Liver (tissue), 9 donors: ENCODE data around the gene EIF2B2. TPM values are rescaled to one million over a fixed set of nuclear protein-coding genes. Genes with fewer than 3 reads are reported as not detected.
A peak's percentile ranks its signal among the peaks of the same experiment; 100 is the strongest.

Experiments used
- DNase-seq: peaks from one replicate; pipeline ENCODE4 v3.0.0-alpha.2; 2017; ENCODE audit warnings: low spot score
- H3K27ac ChIP-seq, 2 donors: one replicate each; pipeline ENCODE4 v1.7.0; 2013; ENCODE audit warnings: inconsistent platforms in 2 of 2, low read length in 2 of 2, control low read depth in 1 of 2, low read depth in 1 of 2, mild to moderate bottlenecking in 1 of 2
- H3K27me3 ChIP-seq, 4 donors: one replicate each; pipeline versions ENCODE4 v1.6.1 to v1.7.0; 2013; ENCODE audit warnings: low read length in 3 of 4, inconsistent platforms in 1 of 4, mild to moderate bottlenecking in 1 of 4, moderate library complexity in 1 of 4; ENCODE audit not compliant: control insufficient read depth in 4 of 4, insufficient read depth in 4 of 4
- H3K36me3 ChIP-seq, 4 donors: one replicate each; pipeline versions ENCODE4 v1.6.1 to v1.7.0; 2013; ENCODE audit warnings: low read length in 3 of 4, mild to moderate bottlenecking in 3 of 4, low read depth in 1 of 4, moderate library complexity in 1 of 4; ENCODE audit not compliant: control insufficient read depth in 4 of 4, insufficient read depth in 3 of 4
- H3K4me1 ChIP-seq, 4 donors: one replicate each; pipeline versions ENCODE4 v1.6.1 to v1.7.0; 2013; ENCODE audit warnings: low read length in 3 of 4, mild to moderate bottlenecking in 3 of 4, moderate library complexity in 1 of 4; ENCODE audit not compliant: control insufficient read depth in 4 of 4, insufficient read depth in 4 of 4
- H3K4me3 ChIP-seq, 3 donors: one replicate each; pipeline versions ENCODE4 v1.6.1 to v1.7.0; 2013; ENCODE audit warnings: low read length in 3 of 3, control low read depth in 1 of 3, low read depth in 1 of 3, mild to moderate bottlenecking in 1 of 3
- H3K9ac ChIP-seq, 2 donors: one replicate each; pipeline ENCODE4 v1.7.0; 2013; ENCODE audit warnings: low read length in 2 of 2, mild to moderate bottlenecking in 2 of 2, moderate library complexity in 2 of 2, control low read depth in 1 of 2, low read depth in 1 of 2
- H3K9me3 ChIP-seq, 4 donors: one replicate each; pipeline versions ENCODE4 v1.6.1 to v1.7.0; 2013; ENCODE audit warnings: low read length in 3 of 4; ENCODE audit not compliant: control insufficient read depth in 4 of 4
- EGR1 ChIP-seq, 2 donors: IDR thresholded peaks; 2 replicates each; pipeline ENCODE4 v1.6.1; 2016 to 2018; ENCODE audit warnings: antibody characterized with exemption in 2 of 2, low read depth in 2 of 2
- FOXA1 ChIP-seq: IDR thresholded peaks from 2 replicates; pipeline ENCODE4 v1.6.1; 2016; ENCODE audit warnings: antibody characterized with exemption
- FOXA2 ChIP-seq: IDR thresholded peaks from 2 replicates; pipeline ENCODE4 v1.6.1; 2016; ENCODE audit warnings: antibody characterized with exemption
- GABPA ChIP-seq, 2 donors: IDR thresholded peaks in 1 of 2; conservative IDR thresholded peaks in 1 of 2; 2 replicates each; pipeline ENCODE4 v1.6.1; 2016; ENCODE audit warnings: antibody characterized with exemption in 2 of 2, mild to moderate bottlenecking in 1 of 2, moderate library complexity in 1 of 2
- HNF4A ChIP-seq, 2 donors: conservative IDR thresholded peaks; 2 replicates each; pipeline ENCODE4 v1.6.1; 2016; ENCODE audit warnings: antibody characterized with exemption in 2 of 2, mild to moderate bottlenecking in 2 of 2
- HNF4G ChIP-seq: IDR thresholded peaks from 2 replicates; pipeline ENCODE4 v1.6.1; 2016; ENCODE audit warnings: antibody characterized with exemption
- JUND ChIP-seq, 2 donors: IDR thresholded peaks; 2 replicates each; pipeline ENCODE4 v1.6.1; 2016; ENCODE audit warnings: antibody characterized with exemption in 2 of 2
- NR2F2 ChIP-seq: IDR thresholded peaks from 2 replicates; pipeline ENCODE4 v1.6.1; 2016; ENCODE audit warnings: antibody characterized with exemption
- RAD21 ChIP-seq, 2 donors: IDR thresholded peaks; 2 replicates each; pipeline ENCODE4 v1.6.1; 2016; ENCODE audit warnings: antibody characterized with exemption in 2 of 2, mild to moderate bottlenecking in 2 of 2
- RXRA ChIP-seq, 2 donors: IDR thresholded peaks; 2 replicates each; pipeline ENCODE4 v1.6.1; 2017 to 2018; ENCODE audit warnings: antibody characterized with exemption in 2 of 2, mild to moderate bottlenecking in 1 of 2
- SP1 ChIP-seq: IDR thresholded peaks from 2 replicates; pipeline ENCODE4 v1.6.1; 2018; ENCODE audit warnings: antibody characterized with exemption, mild to moderate bottlenecking
- TAF1 ChIP-seq: conservative IDR thresholded peaks from 2 replicates; pipeline ENCODE4 v1.6.1; 2016; ENCODE audit warnings: antibody characterized with exemption, mild to moderate bottlenecking
- YY1 ChIP-seq: IDR thresholded peaks from 2 replicates; pipeline ENCODE4 v1.6.1; 2016; ENCODE audit warnings: antibody characterized with exemption, mild to moderate bottlenecking
- WGBS: extraction: QIAGEN DNeasy Blood & Tissue Kit; methylation state at CpG from one replicate; pipeline ENCODE4 v1.1.7; 2013; 5-methylcytosine and 5-hydroxymethylcytosine counted together
- polyA plus RNA-seq, 2 donors: library from polyadenylated mRNA; stranded (reverse) in 1 of 2; unstranded in 1 of 2; fragments of 200-250 nt in 1 of 2; fragments of >200 nt in 1 of 2; fragmentation: Nextera tagmentation in 1 of 2; extraction: Ambion mirVana in 1 of 2; gene quantifications; one replicate each; pipeline versions ENCODE4 v1.2.1 to v1.2.3, GENCODE V29; 2013 to 2015
- total RNA-seq, 2 donors: library from RNA; depleted of rRNA; stranded (reverse); fragments of >200 nt; gene quantifications; one replicate each; pipeline ENCODE4 v1.2.3, GENCODE V29; 2014
- TF ChIP-seq, protein P1 (sequence below): fragments of 150-350 bp; IDR thresholded peaks from 2 replicates; pipeline ENCODE4 v1.5.1; 2017; ENCODE audit warnings: improper control_type of control experiment, low read depth, low read length; ENCODE audit not compliant: missing input control
- TF ChIP-seq, protein P2 (sequence below): IDR thresholded peaks from 2 replicates; pipeline ENCODE4 v1.6.1; 2016; ENCODE audit warnings: antibody characterized with exemption
- TF ChIP-seq, protein P3 (sequence below): IDR thresholded peaks from 2 replicates; pipeline ENCODE4 v1.6.1; 2016; ENCODE audit warnings: antibody characterized with exemption
- TF ChIP-seq, protein P4 (sequence below): IDR thresholded peaks from 2 replicates; pipeline ENCODE4 v1.6.1; 2016; ENCODE audit warnings: antibody characterized with exemption
- donor health status: healthy.
- donor health status: healthy.
- donor health status: healthy.
- donor health status: healthy.
- donor health status: healthy.

The EIF2B2 gene
- total and polyA plus RNA-seq, 4 donors, result 16.2 to 23.6 (median 20.2) TPM

DNA sequence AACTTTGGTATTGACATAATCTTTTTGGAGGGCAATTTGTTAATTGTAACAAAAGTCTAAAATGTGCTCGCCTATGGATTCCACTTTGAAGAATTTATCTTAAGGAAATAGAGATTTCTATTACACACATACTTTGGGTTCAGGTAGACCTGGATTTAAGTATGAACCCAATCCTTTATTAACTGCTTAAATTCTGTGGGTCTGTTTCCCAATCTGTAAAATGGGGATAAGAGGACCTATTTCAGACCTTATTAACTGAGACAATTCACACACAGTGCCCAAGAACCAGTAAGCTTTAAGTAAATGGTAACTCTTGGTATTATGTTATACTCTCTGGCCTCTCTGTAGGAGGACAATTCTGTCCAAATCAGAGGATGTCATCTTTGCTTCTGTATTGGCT is 822 bp upstream of the EIF2B2 start:
- Histone ChIP-seq H3K27me3 (no peaks in the 10 kb centered on the region), H3K36me3 (peaks cover 5 to 14% (median 10%) of the 10 kb centered on the region in 4 donors), H3K4me3 (peak overlapping the region; percentile 86 to 91 (median 87)), H3K9ac (peak overlapping the region; percentile 45 to 82), H3K9me3 (peaks cover 0 to 3% (median 0%) of the 10 kb centered on the region in 4 donors), H3K4me1 (peaks cover 0 to 17% (median 12%) of the 10 kb centered on the region in 4 donors), H3K27ac (peak overlapping the region; percentile 74 to 85)
- DNase-seq, result no peak
- TF ChIP-seq JUND (IDR thresholded peaks at IDR 0.05) (no peak), FOXA2 (no peak), SP1 (no peak), NR2F2 (no peak), FOXA1 (no peak), YY1 (no peak), TAF1 (no peak), EGR1 (IDR thresholded peaks at IDR 0.05; ENCODE audit: low read depth in 2 of 2) (no peak), HNF4A (conservative IDR thresholded peaks at IDR 0.05) (no peak), GABPA (IDR thresholded peaks at IDR 0.05 in 1 of 2, conservative IDR thresholded peaks at IDR 0.05 in 1 of 2) (no peak)
- TF ChIP-seq, protein P1, sequence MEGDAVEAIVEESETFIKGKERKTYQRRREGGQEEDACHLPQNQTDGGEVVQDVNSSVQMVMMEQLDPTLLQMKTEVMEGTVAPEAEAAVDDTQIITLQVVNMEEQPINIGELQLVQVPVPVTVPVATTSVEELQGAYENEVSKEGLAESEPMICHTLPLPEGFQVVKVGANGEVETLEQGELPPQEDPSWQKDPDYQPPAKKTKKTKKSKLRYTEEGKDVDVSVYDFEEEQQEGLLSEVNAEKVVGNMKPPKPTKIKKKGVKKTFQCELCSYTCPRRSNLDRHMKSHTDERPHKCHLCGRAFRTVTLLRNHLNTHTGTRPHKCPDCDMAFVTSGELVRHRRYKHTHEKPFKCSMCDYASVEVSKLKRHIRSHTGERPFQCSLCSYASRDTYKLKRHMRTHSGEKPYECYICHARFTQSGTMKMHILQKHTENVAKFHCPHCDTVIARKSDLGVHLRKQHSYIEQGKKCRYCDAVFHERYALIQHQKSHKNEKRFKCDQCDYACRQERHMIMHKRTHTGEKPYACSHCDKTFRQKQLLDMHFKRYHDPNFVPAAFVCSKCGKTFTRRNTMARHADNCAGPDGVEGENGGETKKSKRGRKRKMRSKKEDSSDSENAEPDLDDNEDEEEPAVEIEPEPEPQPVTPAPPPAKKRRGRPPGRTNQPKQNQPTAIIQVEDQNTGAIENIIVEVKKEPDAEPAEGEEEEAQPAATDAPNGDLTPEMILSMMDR, result no peak
- TF ChIP-seq, protein P2, sequence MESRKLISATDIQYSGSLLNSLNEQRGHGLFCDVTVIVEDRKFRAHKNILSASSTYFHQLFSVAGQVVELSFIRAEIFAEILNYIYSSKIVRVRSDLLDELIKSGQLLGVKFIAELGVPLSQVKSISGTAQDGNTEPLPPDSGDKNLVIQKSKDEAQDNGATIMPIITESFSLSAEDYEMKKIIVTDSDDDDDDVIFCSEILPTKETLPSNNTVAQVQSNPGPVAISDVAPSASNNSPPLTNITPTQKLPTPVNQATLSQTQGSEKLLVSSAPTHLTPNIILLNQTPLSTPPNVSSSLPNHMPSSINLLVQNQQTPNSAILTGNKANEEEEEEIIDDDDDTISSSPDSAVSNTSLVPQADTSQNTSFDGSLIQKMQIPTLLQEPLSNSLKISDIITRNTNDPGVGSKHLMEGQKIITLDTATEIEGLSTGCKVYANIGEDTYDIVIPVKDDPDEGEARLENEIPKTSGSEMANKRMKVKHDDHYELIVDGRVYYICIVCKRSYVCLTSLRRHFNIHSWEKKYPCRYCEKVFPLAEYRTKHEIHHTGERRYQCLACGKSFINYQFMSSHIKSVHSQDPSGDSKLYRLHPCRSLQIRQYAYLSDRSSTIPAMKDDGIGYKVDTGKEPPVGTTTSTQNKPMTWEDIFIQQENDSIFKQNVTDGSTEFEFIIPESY, result no peak
- WGBS, result 99% methylated on average over 1 of the region's 1 CpG

DNA sequence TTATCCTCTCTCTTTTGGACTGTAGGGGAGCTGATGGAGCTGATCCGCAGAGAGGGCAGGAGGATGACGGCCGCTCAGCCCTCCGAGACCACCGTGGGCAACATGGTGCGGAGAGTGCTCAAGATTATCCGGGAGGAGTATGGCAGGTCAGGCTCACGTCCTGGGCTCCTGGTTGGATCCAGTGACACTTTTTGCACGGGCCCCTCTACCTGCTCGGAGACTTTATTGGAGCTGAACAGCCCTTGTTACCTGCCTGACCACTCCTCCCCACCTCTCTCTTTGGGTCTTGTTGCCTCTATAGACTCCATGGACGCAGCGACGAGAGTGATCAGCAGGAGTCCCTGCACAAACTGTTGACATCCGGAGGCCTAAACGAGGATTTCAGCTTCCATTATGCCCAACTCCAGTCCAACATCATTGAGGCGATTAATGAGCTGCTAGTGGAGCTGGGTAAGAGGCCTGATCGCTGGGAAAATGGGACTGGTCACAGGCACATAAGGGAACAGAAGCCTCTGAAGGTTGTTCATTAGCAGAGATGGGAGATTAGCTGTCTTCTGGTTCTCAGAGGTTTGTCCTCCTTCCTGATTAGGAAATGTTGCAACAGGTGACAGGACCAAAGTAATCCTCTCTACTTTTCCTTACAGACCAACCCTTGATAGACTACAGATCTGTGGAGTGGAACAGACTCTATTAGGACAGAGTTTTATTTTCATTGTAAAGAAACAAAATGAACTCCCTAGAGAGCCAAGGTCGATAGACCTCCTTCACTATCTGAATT is 718 bp downstream of the EIF2B2 start:
- 11% methylated on average over 18 of the region's 18 CpGs for WGBS
- Histone ChIP-seq H3K4me1 (peaks cover 0 to 17% (median 12%) of the 10 kb centered on the region in 4 donors), H3K27me3 (no peaks in the 10 kb centered on the region), H3K4me3 (peak overlapping the region; percentile 86 to 91 (median 87)), H3K9ac (peak overlapping the region; percentile 30 to 39), H3K27ac (peak overlapping the region; percentile 52 to 67), H3K36me3 (peaks cover 7 to 27% (median 18%) of the 10 kb centered on the region in 4 donors), H3K9me3 (peaks cover 0 to 3% (median 0%) of the 10 kb centered on the region in 4 donors)
- TF ChIP-seq HNF4G (no peak), HNF4A (conservative IDR thresholded peaks at IDR 0.05) (no peak), SP1 (no peak)
- DNase-seq, result no peak

DNA sequence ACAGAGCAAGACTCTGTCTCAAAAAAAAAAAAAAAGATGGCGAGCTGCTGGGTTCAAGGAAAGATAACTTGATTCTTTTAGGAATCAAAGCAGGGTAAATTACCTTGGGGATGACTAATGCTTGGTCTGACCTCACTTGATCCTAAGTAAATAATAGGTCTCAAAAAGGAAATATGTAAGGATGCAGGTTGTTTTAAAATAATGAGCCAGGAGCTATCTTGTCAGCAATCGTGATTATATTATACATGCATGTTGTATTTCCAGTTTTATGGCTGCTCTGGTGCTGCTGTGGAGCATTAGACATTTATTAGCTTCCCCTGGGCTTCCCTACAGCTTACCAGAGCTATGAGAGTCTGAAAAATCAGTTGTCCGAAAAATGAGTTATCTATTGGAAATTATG is 2.6 kb downstream of the EIF2B2 start:
- DNase-seq, result no peak
- no peak overlapping the region for H3K4me3 ChIP-seq
- H3K9ac ChIP-seq, result no peak overlapping the region
- H3K36me3 ChIP-seq, result peaks cover 7 to 43% (median 26%) of the 10 kb centered on the region in 4 donors
- H3K27me3 ChIP-seq, result no peaks in the 10 kb centered on the region
- H3K4me1 ChIP-seq, result peaks cover 0 to 17% (median 12%) of the 10 kb centered on the region in 4 donors
- H3K9me3 ChIP-seq, result peaks cover 0 to 3% (median 0%) of the 10 kb centered on the region in 4 donors
- no peak overlapping the region for H3K27ac ChIP-seq
- WGBS, result 96% methylated on average over 3 of the region's 3 CpGs
- TF ChIP-seq YY1 (no peak), RAD21 (IDR thresholded peaks at IDR 0.05) (no peak), FOXA2 (no peak), SP1 (no peak), EGR1 (IDR thresholded peaks at IDR 0.05; ENCODE audit: low read depth in 2 of 2) (no peak), JUND (IDR thresholded peaks at IDR 0.05) (no peak), RXRA (IDR thresholded peaks at IDR 0.05) (no peak), GABPA (IDR thresholded peaks at IDR 0.05 in 1 of 2, conservative IDR thresholded peaks at IDR 0.05 in 1 of 2) (no peak), HNF4A (conservative IDR thresholded peaks at IDR 0.05) (no peak), FOXA1 (no peak), TAF1 (no peak), NR2F2 (no peak), HNF4G (no peak)
- TF ChIP-seq, protein P3, sequence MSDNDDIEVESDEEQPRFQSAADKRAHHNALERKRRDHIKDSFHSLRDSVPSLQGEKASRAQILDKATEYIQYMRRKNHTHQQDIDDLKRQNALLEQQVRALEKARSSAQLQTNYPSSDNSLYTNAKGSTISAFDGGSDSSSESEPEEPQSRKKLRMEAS, result no peak
- TF ChIP-seq, protein P1, result no peak
- TF ChIP-seq, protein P4, sequence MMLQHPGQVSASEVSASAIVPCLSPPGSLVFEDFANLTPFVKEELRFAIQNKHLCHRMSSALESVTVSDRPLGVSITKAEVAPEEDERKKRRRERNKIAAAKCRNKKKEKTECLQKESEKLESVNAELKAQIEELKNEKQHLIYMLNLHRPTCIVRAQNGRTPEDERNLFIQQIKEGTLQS, result no peak
